ENCODE results near the gene CYGB.
"Not testable (repeated sequence)": the region's sequence is repeated elsewhere in the genome, so short reads cannot be mapped to it uniquely, and the experiment has no call there.

CYGB gene

GRCh38 chr17:76527430-76528111 lies 9.9 kb downstream of the CYGB start:
- Histone ChIP-seq H3K9me2 (replicated peaks; ENCODE audit: control insufficient read depth, low read length) (no peaks in the 10 kb centered on the region), H3K27me3 (ENCODE audit: control insufficient read depth, low read length) (0 out of 2 replicates have a peak, but pooled peaks cover 3% of the 10 kb centered on the region), H3K9me3 (ENCODE audit: control insufficient read depth, insufficient read depth, low read length) (no peaks in the 10 kb centered on the region), H3K79me2 (ENCODE audit: control insufficient read depth, low read length) (no peaks in the 10 kb centered on the region), H3K4me2 (ENCODE audit: low read length) (peak overlapping the region; percentile 90), H3K4me1 (ENCODE audit: control insufficient read depth, low read length) (peaks cover 42% of the 10 kb centered on the region), H3K27ac (ENCODE audit: low read depth, low read length) (peak overlapping the region; percentile 83), H4K20me1 (ENCODE audit: control insufficient read depth, insufficient read depth, low read depth, low read length) (no peaks in the 10 kb centered on the region), H3F3A (ENCODE audit: control insufficient read depth, insufficient read depth) (no peaks in the 10 kb centered on the region; the same call in 1 of the 2 replicates), H3K36me3 (ENCODE audit: control insufficient read depth, low read length) (no peaks in the 10 kb centered on the region), H3K4me3 (ENCODE audit: low read length) (peak overlapping the region; percentile 72)
- TF ChIP-seq CTCF (IDR thresholded peaks at IDR 0.05; ENCODE audit: low read depth, low read length, poor library complexity, severe bottlenecking) = no peak
- no peak for TF ChIP-seq EZH2phosphoT487 (IDR thresholded peaks at IDR 0.05; ENCODE audit: borderline replicate concordance, low read length)

GRCh38 chr17:76527016-76527415 lies 10.5 kb downstream of the CYGB start:
- H3K9me3 ChIP-seq (ENCODE audit: control insufficient read depth, insufficient read depth, low read length); H4K20me1 ChIP-seq (ENCODE audit: control insufficient read depth, insufficient read depth, low read depth, low read length); H3K79me2 ChIP-seq (ENCODE audit: control insufficient read depth, low read length); H3K27me3 ChIP-seq (ENCODE audit: control insufficient read depth, low read length); H3F3A ChIP-seq (ENCODE audit: control insufficient read depth, insufficient read depth); H3K36me3 ChIP-seq (ENCODE audit: control insufficient read depth, low read length); H3K9me2 ChIP-seq (replicated peaks; ENCODE audit: control insufficient read depth, low read length): not testable (repeated sequence)
- H3K4me1 ChIP-seq (ENCODE audit: control insufficient read depth, low read length) = peaks cover 42% of the 10 kb centered on the region
- H3K4me3 ChIP-seq (ENCODE audit: low read length) = peak overlapping the region; percentile 72
- H3K27ac ChIP-seq (ENCODE audit: low read depth, low read length) = peak overlapping the region; percentile 83; the same call in 1 of the 2 replicates
- H3K4me2 ChIP-seq (ENCODE audit: low read length) = peak overlapping the region; percentile 90

- not testable (repeated sequence) for H3K9me2 ChIP-seq (replicated peaks; ENCODE audit: control insufficient read depth, low read length); H3K36me3 ChIP-seq (ENCODE audit: control insufficient read depth, low read length); H3K79me2 ChIP-seq (ENCODE audit: control insufficient read depth, low read length); H3K27ac ChIP-seq (ENCODE audit: low read depth, low read length); H3K4me2 ChIP-seq (ENCODE audit: low read length); H4K20me1 ChIP-seq (ENCODE audit: control insufficient read depth, insufficient read depth, low read depth, low read length); H3K4me3 ChIP-seq (ENCODE audit: low read length); H3K9me3 ChIP-seq (ENCODE audit: control insufficient read depth, insufficient read depth, low read length); H3K27me3 ChIP-seq (ENCODE audit: control insufficient read depth, low read length); H3F3A ChIP-seq (ENCODE audit: control insufficient read depth, insufficient read depth)
- H3K4me1 ChIP-seq (ENCODE audit: control insufficient read depth, low read length) = peaks cover 42% of the 10 kb centered on the region
These were observed 12.0 kb downstream of the CYGB start for GRCh38 chr17:76525513-76525833.

- Histone ChIP-seq H3K36me3 (ENCODE audit: control insufficient read depth, low read length) (no peaks in the 10 kb centered on the region), H4K20me1 (ENCODE audit: control insufficient read depth, insufficient read depth, low read depth, low read length) (no peaks in the 10 kb centered on the region), H3K4me3 (ENCODE audit: low read length) (no peak overlapping the region), H3F3A (ENCODE audit: control insufficient read depth, insufficient read depth) (no peaks in the 10 kb centered on the region; the same call in 1 of the 2 replicates), H3K9me2 (replicated peaks; ENCODE audit: control insufficient read depth, low read length) (no peaks in the 10 kb centered on the region), H3K4me2 (ENCODE audit: low read length) (no peak overlapping the region), H3K4me1 (ENCODE audit: control insufficient read depth, low read length) (peaks cover 41% of the 10 kb centered on the region), H3K9me3 (ENCODE audit: control insufficient read depth, insufficient read depth, low read length) (no peaks in the 10 kb centered on the region), H3K79me2 (ENCODE audit: control insufficient read depth, low read length) (no peaks in the 10 kb centered on the region), H3K27ac (ENCODE audit: low read depth, low read length) (no peak overlapping the region), H3K27me3 (ENCODE audit: control insufficient read depth, low read length) (peaks cover 6% of the 10 kb centered on the region; the same call in 1 of the 2 replicates)
- TF ChIP-seq CTCF (IDR thresholded peaks at IDR 0.05; ENCODE audit: low read depth, low read length, poor library complexity, severe bottlenecking) = no peak
- TF ChIP-seq EZH2phosphoT487 (IDR thresholded peaks at IDR 0.05; ENCODE audit: borderline replicate concordance, low read length) = no peak
These were observed 12.7 kb downstream of the CYGB start for GRCh38 chr17:76524598-76525512.

Data from DOHH2 (cell line).